ENCODE data around the gene CSTPP1. TPM values are rescaled to one million over a fixed set of nuclear protein-coding genes. Genes with fewer than 3 reads are reported as not detected.

Gene CSTPP1
- total and polyA plus RNA-seq, 2 donors (not counting 1 experiment from before 2014, with no cell fraction given): 11.5 to 29.0 TPM

DNA sequence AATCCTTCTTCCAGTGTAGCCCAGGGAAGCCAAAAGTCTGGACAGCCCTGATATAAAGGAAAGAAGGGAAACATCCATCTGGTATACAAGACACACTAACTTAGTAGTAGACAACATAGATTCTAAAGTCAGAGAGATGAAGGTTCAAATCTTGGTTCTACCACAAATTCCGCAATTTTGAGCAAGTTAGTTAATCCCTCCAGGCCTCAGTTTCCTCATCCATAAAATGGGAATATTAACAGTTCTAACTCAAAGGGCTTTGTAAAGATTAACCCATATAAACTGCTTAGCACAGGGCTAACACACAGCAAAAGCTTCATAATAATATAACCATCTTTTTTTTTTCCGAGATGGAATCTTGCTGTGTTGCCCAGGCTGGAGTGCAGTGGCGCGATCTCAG is 29.0 kb upstream of the CSTPP1 start:
- TF ChIP-seq CTCF (IDR thresholded peaks at IDR 0.05): no peak
- no peak for TF ChIP-seq EZH2 (IDR thresholded peaks at IDR 0.05; ENCODE audit: borderline replicate concordance, insufficient read depth, low read depth, low read length, poor library complexity, severe bottlenecking)
- CTCF ChIA-PET: no interaction called here
- Histone ChIP-seq H3K36me3 (replicated peaks in 1 of 2; ENCODE audit: control extremely low read depth in 1 of 2, control insufficient read depth in 1 of 2, extremely low read depth in 1 of 2, insufficient read depth in 2 of 2, low read length in 1 of 2) (no peaks in the 10 kb centered on the region), H3K9me3 (ENCODE audit: control extremely low read depth in 1 of 3, control insufficient read depth in 2 of 3, insufficient read depth in 1 of 3, low read length in 2 of 3) (peaks cover 0 to under 1% (median 0%) of the 10 kb centered on the region in 3 donors), H3K9ac (ENCODE audit: low read length) (no peak overlapping the region), H3K27ac (ENCODE audit: low read length in 2 of 2) (no peak overlapping the region), H3K79me2 (ENCODE audit: control insufficient read depth, insufficient read depth, low read length) (no peaks in the 10 kb centered on the region), H3K4me2 (replicated peaks; ENCODE audit: low read depth, low read length, poor library complexity, severe bottlenecking) (no peak overlapping the region), H3K27me3 (replicated peaks in 1 of 4; ENCODE audit: control extremely low read depth in 1 of 4, control insufficient read depth in 3 of 4, insufficient read depth in 4 of 4, low read length in 3 of 4) (peaks cover 0 to 9% (median 3%) of the 10 kb centered on the region in 4 experiments), H2AFZ (ENCODE audit: insufficient read depth, low read depth, low read length, poor library complexity, severe bottlenecking) (no peak overlapping the region), H3K4me1 (ENCODE audit: control insufficient read depth in 2 of 2, insufficient read depth in 2 of 2, low read length in 2 of 2) (no peaks in the 10 kb centered on the region), H3K4me3 (ENCODE audit: control extremely low read depth in 1 of 5, extremely low read depth in 1 of 5, insufficient read depth in 1 of 5, low read depth in 2 of 5, low read length in 4 of 5) (no peak overlapping the region), H4K20me1 (ENCODE audit: control insufficient read depth, insufficient read depth, low read length, poor library complexity, severe bottlenecking) (no peaks in the 10 kb centered on the region)
- DNase-seq (no peak), ATAC-seq (ENCODE audit: low read depth) (no peak)
- 88% methylated on average over 1 of the region's 4 CpGs for WGBS (ENCODE audit: insufficient coverage)
- Mint-ChIP-seq H3K9me3 (ENCODE audit: insufficient read depth) (no peaks in the 10 kb centered on the region), H3K27ac (no peak overlapping the region), H3K4me1 (no peaks in the 10 kb centered on the region), H3K4me3 (no peak overlapping the region), H3K27me3 (peaks cover 18% of the 10 kb centered on the region)
- intact Hi-C loops (cut with micrococcal nuclease): no loop called here
- POLR2A ChIA-PET: no interaction called here

DNA sequence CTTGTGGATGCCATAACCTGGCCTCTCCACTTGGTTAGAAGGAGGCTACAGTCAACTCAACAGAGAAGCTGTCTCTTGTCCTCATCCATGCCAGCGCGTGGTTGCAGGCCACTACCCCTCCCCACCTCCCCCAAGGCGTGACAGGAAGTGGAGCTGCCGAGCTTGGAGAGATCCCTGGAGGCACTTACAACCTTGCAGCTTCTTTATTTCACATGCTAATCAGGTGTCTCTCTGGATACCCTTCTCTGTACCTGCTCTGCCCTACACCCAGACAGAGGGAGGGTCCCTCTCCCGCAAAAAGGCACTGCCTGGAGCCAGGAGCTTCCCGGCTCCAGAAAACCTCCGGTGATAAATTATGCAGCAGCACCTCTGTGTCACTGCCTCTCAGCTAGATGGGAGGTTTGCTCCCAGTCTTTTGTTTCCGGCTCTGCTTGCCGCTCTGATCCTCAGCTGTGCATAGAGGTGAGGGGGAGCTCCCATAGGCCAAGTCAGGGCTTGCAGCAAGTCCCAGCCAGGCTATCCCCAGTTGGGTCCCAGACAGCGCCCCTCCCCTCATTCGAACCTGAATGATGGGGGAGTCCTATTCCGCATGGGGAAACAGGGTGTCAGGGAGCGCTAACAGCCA is 23.9 kb upstream of the CSTPP1 start:
- POLR2A ChIA-PET: no interaction called here
- H4K20me1 ChIP-seq (ENCODE audit: control insufficient read depth, insufficient read depth, low read length, poor library complexity, severe bottlenecking): no peaks in the 10 kb centered on the region
- Mint-ChIP-seq H3K9me3 (ENCODE audit: insufficient read depth) (no peaks in the 10 kb centered on the region), H3K4me1 (peaks cover 13% of the 10 kb centered on the region), H3K27me3 (peaks cover 43% of the 10 kb centered on the region), H3K27ac (no peak overlapping the region), H3K4me3 (no peak overlapping the region)
- H2AFZ ChIP-seq (ENCODE audit: insufficient read depth, low read depth, low read length, poor library complexity, severe bottlenecking): no peak overlapping the region
- no peaks in the 10 kb centered on the region for H3K36me3 ChIP-seq (replicated peaks in 1 of 2; ENCODE audit: control extremely low read depth in 1 of 2, control insufficient read depth in 1 of 2, extremely low read depth in 1 of 2, insufficient read depth in 2 of 2, low read length in 1 of 2)
- no peak for TF ChIP-seq CTCF (IDR thresholded peaks at IDR 0.05)
- no peak for TF ChIP-seq EZH2 (IDR thresholded peaks at IDR 0.05; ENCODE audit: borderline replicate concordance, insufficient read depth, low read depth, low read length, poor library complexity, severe bottlenecking)
- no peaks in the 10 kb centered on the region for H3K79me2 ChIP-seq (ENCODE audit: control insufficient read depth, insufficient read depth, low read length)
- H3K4me2 ChIP-seq (replicated peaks; ENCODE audit: low read depth, low read length, poor library complexity, severe bottlenecking): no peak overlapping the region
- H3K27ac ChIP-seq (ENCODE audit: low read length in 2 of 2): no peak overlapping the region
- ATAC-seq (ENCODE audit: low read depth) (no peak), DNase-seq (no peak)
- H3K27me3 ChIP-seq (replicated peaks in 1 of 4; ENCODE audit: control extremely low read depth in 1 of 4, control insufficient read depth in 3 of 4, insufficient read depth in 4 of 4, low read length in 3 of 4): peaks cover 0 to 51% (median 21%) of the 10 kb centered on the region in 4 experiments
- peaks cover 0 to 8% (median 0%) of the 10 kb centered on the region in 3 donors for H3K9me3 ChIP-seq (ENCODE audit: control extremely low read depth in 1 of 3, control insufficient read depth in 2 of 3, insufficient read depth in 1 of 3, low read length in 2 of 3)
- CTCF ChIA-PET: interaction anchor here (1.1 kb wide), 1 partner anchor 19 kb away, joined by 3 read pairs; no protein-coding TSS in a partner anchor
- WGBS (ENCODE audit: insufficient coverage): 50% methylated on average over 10 of the region's 13 CpGs
- H3K4me3 ChIP-seq (ENCODE audit: control extremely low read depth in 1 of 5, extremely low read depth in 1 of 5, insufficient read depth in 1 of 5, low read depth in 2 of 5, low read length in 4 of 5): no peak overlapping the region
- intact Hi-C loops (cut with micrococcal nuclease): no loop called here
- H3K4me1 ChIP-seq (ENCODE audit: control insufficient read depth in 2 of 2, insufficient read depth in 2 of 2, low read length in 2 of 2): peaks cover 12 to 15% of the 10 kb centered on the region in 2 donors
- H3K9ac ChIP-seq (ENCODE audit: low read length): no peak overlapping the region
